Gastrocnemius medialis (tissue), 4 donors: ENCODE measurements around the gene NIBAN1. TPM values are rescaled to one million over a fixed set of nuclear protein-coding genes. Genes with fewer than 3 reads are reported as not detected.

Source experiments
- ATAC-seq, 2 donors: fragments of 150-250 bp; one replicate each; pipeline ENCODE4 v1.9.1; 2016
- DNase-seq, 2 donors: peaks; one replicate each; pipeline ENCODE4 v3.0.0-alpha.2; 2019
- H3K27ac ChIP-seq, 4 donors: fragments of 200-600 bp; sonication (generic); 1 replicate in 1 of 4; 2 replicates in 3 of 4; pipeline ENCODE4 v1.5.1; 2016 to 2018; ENCODE audit warnings: mild to moderate bottlenecking in 2 of 4, moderate library complexity in 1 of 4
- H3K27me3 ChIP-seq, 3 donors: fragments of 200-600 bp; sonication (generic) in 2 of 3; 1 replicate in 1 of 3; 2 replicates in 2 of 3; pipeline versions ENCODE4 v1.5.1 to v1.6.0; 2016 to 2019; ENCODE audit warnings: mild to moderate bottlenecking in 1 of 3, moderate library complexity in 1 of 3
- H3K36me3 ChIP-seq, 2 donors: fragments of 200-600 bp; sonication (generic) in 1 of 2; one replicate each; pipeline ENCODE4 v1.5.1; 2017 to 2018
- H3K4me1 ChIP-seq, 2 donors: fragments of 200-600 bp; sonication (generic) in 1 of 2; one replicate each; pipeline ENCODE4 v1.5.1; 2016 to 2017; ENCODE audit warnings: mild to moderate bottlenecking in 2 of 2
- H3K4me3 ChIP-seq, 4 donors: fragments of 200-600 bp; sonication (generic) in 3 of 4; 1 replicate in 1 of 4; 2 replicates in 3 of 4; pipeline ENCODE4 v1.5.1; 2016 to 2019; ENCODE audit warnings: mild to moderate bottlenecking in 2 of 4
- H3K9me3 ChIP-seq, 3 donors: fragments of 200-600 bp; sonication (generic) in 2 of 3; 1 replicate in 1 of 3; 2 replicates in 2 of 3; pipeline ENCODE4 v1.5.1; 2016 to 2019
- POLR2A ChIP-seq, 2 donors: fragments of 450-650 bp; IDR thresholded peaks; one replicate each; pipeline ENCODE4 v1.6.1; 2017; ENCODE audit warnings: antibody characterized with exemption in 2 of 2, mild to moderate bottlenecking in 2 of 2, moderate library complexity in 2 of 2
- in situ Hi-C, 4 donors: fragments of 200-750 bp; cut with MboI; loops; one replicate each; pipeline versions ENCODE4 v1.15.0 to v1.8.0; 2017; ENCODE audit warnings: low sequenced_read_pairs in 4 of 4
- intact Hi-C: fragments of 100-400 bp; cut with DNase I; formaldehyde crosslinking; loops from one replicate; pipeline ENCODE4 v1.15.1; 2023; ENCODE audit warnings: low total_unique reads
- total RNA-seq, 4 donors: library from RNA; depleted of rRNA; stranded (reverse); fragments of >200 nt; gene quantifications; one replicate each; pipeline versions ENCODE4 v1.1.0 to v1.2.3, GENCODE V29; 2016
- TF ChIP-seq, protein P1 (sequence below), 5 experiments: fragments of 450-650 bp in 3 of 5; fragments of 200-600 bp in 2 of 5; sonication (generic) in 2 of 5; IDR thresholded peaks in 4 of 5; conservative IDR thresholded peaks in 1 of 5; 1 replicate in 4 of 5; 2 replicates in 1 of 5; pipeline ENCODE4 v1.5.1; 2016 to 2019; ENCODE audit warnings: antibody characterized with exemption in 5 of 5, mild to moderate bottlenecking in 3 of 5, moderate library complexity in 3 of 5

NIBAN1 gene
- total RNA-seq, 4 donors from 2014 or later, result 11.7 to 125 (median 19.7) TPM

DNA sequence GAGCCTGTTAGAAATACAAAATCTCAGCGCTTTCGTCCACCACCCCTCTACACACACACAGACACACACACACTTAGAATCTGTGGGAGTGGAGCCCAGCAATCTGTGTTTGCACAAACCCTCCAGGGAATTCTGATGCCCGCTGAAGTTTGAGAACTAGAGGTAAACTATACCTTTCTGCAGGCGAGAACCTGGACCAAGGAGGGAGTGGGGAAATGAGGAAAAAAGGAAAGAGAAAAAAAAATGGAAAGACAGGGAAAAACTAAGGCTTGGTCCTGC lies 468 bp upstream of the NIBAN1 start:
- H3K4me1 ChIP-seq, result peaks cover 0 to 10% of the 10 kb centered on the region in 2 donors
- H3K27me3 ChIP-seq, result no peaks in the 10 kb centered on the region
- peak overlapping the region; percentile 63 to 80 (median 65) for H3K4me3 ChIP-seq
- H3K9me3 ChIP-seq, result no peaks in the 10 kb centered on the region
- in situ Hi-C loops, result loop anchor here in 1 of 4 donors (5.0 kb wide), 1 partner anchor 167 kb away; no protein-coding TSS in a partner anchor
- intact Hi-C loops, result loop anchor here (2.0 to 5.0 kb wide), 2 partner anchors 82 to 183 kb away; partner anchors contain the start of genes SWT1 and TRMT1L
- TF ChIP-seq, protein P1, sequence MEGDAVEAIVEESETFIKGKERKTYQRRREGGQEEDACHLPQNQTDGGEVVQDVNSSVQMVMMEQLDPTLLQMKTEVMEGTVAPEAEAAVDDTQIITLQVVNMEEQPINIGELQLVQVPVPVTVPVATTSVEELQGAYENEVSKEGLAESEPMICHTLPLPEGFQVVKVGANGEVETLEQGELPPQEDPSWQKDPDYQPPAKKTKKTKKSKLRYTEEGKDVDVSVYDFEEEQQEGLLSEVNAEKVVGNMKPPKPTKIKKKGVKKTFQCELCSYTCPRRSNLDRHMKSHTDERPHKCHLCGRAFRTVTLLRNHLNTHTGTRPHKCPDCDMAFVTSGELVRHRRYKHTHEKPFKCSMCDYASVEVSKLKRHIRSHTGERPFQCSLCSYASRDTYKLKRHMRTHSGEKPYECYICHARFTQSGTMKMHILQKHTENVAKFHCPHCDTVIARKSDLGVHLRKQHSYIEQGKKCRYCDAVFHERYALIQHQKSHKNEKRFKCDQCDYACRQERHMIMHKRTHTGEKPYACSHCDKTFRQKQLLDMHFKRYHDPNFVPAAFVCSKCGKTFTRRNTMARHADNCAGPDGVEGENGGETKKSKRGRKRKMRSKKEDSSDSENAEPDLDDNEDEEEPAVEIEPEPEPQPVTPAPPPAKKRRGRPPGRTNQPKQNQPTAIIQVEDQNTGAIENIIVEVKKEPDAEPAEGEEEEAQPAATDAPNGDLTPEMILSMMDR (IDR thresholded peaks at IDR 0.05 in 4 of 5, conservative IDR thresholded peaks at IDR 0.05 in 1 of 5), result no peak
- no peak for TF ChIP-seq POLR2A (IDR thresholded peaks at IDR 0.05)
- DNase-seq, result no peak
- no peaks in the 10 kb centered on the region for H3K36me3 ChIP-seq
- peak overlapping the region; percentile 71 to 81 (median 75) for H3K27ac ChIP-seq
- no peak for ATAC-seq

DNA sequence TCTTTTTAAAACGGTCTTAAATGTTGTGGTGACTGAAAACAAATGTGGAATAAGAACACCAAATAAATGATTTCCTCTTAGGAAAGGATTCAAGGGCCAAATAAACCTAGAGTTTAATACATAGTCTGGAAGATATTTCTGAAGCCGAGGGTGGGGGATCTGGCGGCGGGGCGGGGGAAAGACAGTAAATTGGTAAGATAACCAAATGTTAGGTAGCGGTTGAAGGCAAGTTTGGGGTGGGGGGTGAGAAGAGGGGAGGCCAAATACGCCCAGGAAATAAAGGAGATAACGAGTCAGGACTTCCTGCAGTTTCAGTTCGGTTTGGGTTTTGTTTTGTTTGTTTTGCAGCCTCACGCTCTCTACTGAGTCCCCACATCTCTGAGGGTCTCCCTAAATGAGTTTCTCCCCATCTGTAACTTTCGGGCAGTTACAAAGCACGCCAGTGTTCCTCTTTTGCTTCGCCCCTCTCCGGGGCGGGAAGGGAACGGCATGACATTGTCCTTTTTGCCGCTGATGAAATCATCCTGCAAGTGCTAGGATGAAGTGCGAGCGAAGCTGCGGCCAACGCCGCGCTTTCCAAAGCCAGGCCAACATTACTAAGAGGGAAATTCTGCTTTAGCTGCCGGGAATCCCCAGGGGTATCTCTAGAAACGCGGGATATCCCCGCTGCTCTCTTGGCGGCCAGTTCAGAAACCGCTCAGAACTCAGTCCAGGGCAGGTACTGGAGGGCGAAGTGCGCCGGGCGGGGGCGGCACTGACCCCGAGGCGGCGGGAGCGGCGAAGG lies 844 bp downstream of the NIBAN1 start:
- TF ChIP-seq, protein P1 (IDR thresholded peaks at IDR 0.05 in 4 of 5, conservative IDR thresholded peaks at IDR 0.05 in 1 of 5), result no peak
- TF ChIP-seq POLR2A (IDR thresholded peaks at IDR 0.05), result no peak
- peak overlapping the region; percentile 71 to 81 (median 75) for H3K27ac ChIP-seq
- peak in 1 of 2 donors; percentile 37 for DNase-seq
- no peaks in the 10 kb centered on the region for H3K27me3 ChIP-seq
- in situ Hi-C loops, result no loop called here
- intact Hi-C loops, result loop anchor here (2.0 to 5.0 kb wide), 2 partner anchors 81 to 184 kb away; partner anchors contain the start of genes SWT1 and TRMT1L
- peaks cover 0 to 10% of the 10 kb centered on the region in 2 donors for H3K4me1 ChIP-seq
- ATAC-seq, result peak; percentile 60 to 79
- H3K9me3 ChIP-seq, result no peaks in the 10 kb centered on the region
- H3K36me3 ChIP-seq, result no peaks in the 10 kb centered on the region
- peak overlapping the region; percentile 63 to 80 (median 65) for H3K4me3 ChIP-seq

DNA sequence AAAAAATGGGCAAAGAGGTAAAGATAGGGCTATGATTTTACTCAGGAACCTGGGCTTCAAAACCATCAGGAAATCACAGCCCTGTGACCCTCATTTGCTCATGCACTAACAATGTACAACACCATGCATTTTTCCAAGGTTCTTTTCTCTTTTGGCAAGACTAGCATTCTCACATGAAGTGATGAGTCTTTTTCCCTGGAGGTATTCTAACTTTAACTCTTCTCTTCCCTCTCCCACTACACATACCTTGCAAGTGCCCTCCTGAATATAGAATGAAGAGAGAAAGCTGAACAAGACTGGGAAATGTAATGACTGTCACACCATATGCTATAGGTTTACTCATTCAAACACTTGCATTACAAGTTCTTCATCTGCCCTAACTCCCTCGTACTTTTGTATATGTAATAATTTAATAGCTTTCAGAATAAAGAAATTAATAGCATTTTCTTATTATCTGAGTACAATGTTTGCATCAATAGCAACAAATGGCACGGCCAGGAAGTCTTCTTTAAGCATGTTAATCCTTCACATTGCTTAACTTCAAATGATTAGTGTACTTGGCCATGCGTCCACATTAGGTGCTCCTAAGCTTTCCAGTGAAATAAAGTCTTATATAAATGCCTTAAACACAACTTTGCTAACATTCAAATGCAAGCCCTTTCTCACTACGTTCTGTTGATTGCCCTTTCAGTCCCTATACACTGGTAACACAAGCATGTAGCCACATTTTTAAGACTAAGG lies 1.8 kb downstream of the NIBAN1 start:
- Histone ChIP-seq H3K36me3 (no peaks in the 10 kb centered on the region), H3K9me3 (no peaks in the 10 kb centered on the region), H3K4me3 (peak overlapping the region; percentile 63 to 80 (median 65)), H3K4me1 (peaks cover 0 to 10% of the 10 kb centered on the region in 2 donors), H3K27ac (peak overlapping the region; percentile 71 to 81 (median 75)), H3K27me3 (no peaks in the 10 kb centered on the region)
- in situ Hi-C loops (no loop called here), intact Hi-C loops (loop anchor here (5.0 kb wide), 1 partner anchor 185 kb away; the partner anchor contains the start of genes SWT1 and TRMT1L)
- TF ChIP-seq, protein P1 (IDR thresholded peaks at IDR 0.05 in 4 of 5, conservative IDR thresholded peaks at IDR 0.05 in 1 of 5), result no peak
- TF ChIP-seq POLR2A (IDR thresholded peaks at IDR 0.05), result no peak
- DNase-seq (no peak), ATAC-seq (peak in 1 of 2 donors; percentile 24)

DNA sequence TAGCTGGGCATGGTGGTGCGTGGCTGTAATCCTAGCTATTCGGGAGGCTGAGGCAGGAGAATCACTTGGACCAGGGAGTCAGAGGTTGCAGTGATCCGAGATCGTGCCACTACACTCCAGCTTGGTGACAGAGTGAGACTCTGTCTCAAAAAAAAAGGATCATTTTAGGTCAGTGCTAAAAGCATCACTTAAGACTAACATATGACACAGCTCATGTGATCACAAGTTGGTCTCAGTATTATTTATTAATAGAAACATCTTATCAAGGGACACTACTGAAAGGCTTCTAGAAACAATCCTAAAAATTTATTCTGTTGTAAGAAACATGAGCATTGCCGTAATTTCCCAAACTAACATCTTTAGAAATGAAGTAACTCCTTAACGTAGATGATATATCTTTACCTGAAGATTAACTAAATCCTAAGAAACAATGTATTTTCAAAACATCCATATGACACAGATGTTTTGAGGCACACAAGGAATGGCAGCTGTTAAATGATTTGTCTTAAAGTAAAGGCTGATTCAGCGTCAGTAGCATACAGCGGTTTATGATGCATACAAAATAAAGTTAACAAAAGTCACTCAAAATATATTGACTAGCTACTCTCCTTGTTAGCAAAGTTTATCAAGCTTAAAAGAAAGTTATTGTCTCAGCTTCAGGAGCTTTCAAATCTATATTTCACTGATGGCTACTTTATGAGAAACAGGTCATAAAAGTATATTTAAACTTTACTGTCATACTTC lies 2.6 kb downstream of the NIBAN1 start:
- Histone ChIP-seq H3K4me3 (peak overlapping the region in 3 of 4 donors; percentile 63 to 80 (median 67)), H3K4me1 (peaks cover 0 to 10% of the 10 kb centered on the region in 2 donors), H3K27me3 (no peaks in the 10 kb centered on the region), H3K27ac (peak overlapping the region; percentile 71 to 81 (median 75)), H3K36me3 (no peaks in the 10 kb centered on the region), H3K9me3 (no peaks in the 10 kb centered on the region)
- intact Hi-C loops (loop anchor here (5.0 kb wide), 1 partner anchor 186 kb away; the partner anchor contains the start of genes SWT1 and TRMT1L), in situ Hi-C loops (no loop called here)
- TF ChIP-seq, protein P1 (IDR thresholded peaks at IDR 0.05 in 4 of 5, conservative IDR thresholded peaks at IDR 0.05 in 1 of 5), result no peak
- TF ChIP-seq POLR2A (IDR thresholded peaks at IDR 0.05), result no peak
- no peak for DNase-seq
- ATAC-seq, result no peak
